GM18508 (cell line): ENCODE data around the gene CCR4.
"Not testable (repeated sequence)": the region's sequence is repeated elsewhere in the genome, so short reads cannot be mapped to it uniquely, and the experiment has no call there.

Source experiments
- ATAC-seq: cut with Tn5 transposase; IDR thresholded peaks from one replicate; pipeline ENCODE4 v1.9.1; 2021; ENCODE audit warnings: moderate number of reproducible peaks; ENCODE audit not compliant: insufficient read depth, unreplicated experiment

The CCR4 gene

DNA sequence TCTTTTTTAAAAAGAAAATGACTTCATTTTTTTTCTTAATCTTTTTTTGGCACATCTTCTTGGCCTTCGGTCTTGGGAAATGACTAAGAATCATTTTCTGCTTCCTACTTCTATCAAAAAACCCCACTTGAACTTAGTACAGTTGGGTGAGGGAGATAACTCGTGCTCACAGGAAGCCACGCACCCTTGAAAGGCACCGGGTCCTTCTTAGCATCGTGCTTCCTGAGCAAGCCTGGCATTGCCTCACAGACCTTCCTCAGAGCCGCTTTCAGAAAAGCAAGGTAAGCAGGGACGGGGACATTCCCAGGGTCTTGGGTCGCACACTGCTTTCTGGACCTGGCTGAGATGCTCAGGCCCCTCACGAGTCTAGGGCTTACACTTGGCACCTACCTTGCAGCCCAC is at the start of gene CCR4:
Gene CCR4, plus strand, starts transcription at position 235 of the 402 bp plus-strand sequence. CDS start 1,779 bp downstream, outside the sequence.
- ATAC-seq = no peak

DNA sequence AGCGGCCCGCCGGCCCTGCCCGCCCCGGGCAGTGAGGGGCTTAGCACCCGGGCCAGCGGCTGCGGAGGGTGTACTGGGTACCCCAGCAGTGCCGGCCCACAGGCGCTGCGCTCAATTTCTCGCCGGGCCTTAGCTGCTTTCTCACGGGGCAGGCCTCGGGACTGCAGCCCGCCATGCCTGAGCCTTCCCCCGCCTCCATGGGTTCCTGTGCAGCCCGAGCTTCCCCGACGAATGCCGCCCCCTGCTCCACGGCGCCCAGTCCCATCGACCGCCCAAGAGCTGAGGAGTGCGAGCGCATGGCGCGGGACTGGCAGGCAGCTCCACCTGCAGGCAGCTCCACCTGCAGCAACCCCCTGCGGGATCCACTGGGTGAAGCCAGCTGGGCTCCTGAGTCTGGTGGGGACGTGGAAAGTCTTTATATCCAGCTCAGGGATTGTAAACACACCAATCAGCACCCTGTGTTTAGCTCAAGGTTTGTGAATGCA is 48.5 kb upstream of the CCR4 start:
- not testable (repeated sequence) for ATAC-seq

DNA sequence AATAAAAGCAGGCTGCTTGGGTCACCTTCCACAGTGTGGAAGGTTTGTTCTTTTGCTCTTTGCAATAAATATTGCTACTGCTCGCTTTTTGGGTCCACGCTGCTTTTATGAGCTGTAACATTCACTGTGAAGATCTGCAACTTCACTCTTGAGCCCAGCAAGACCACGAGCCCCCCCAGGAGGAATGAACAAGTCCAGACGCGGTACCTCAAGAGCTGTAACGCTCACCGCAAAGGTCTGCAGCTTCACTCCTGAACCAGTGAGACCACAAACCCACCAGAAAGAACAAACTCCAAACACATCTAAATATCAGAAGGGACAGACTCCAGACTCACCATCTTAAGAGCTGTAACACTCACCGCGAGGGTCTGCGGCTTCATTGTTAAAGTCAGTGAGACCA is 47.5 kb upstream of the CCR4 start:
- no peak for ATAC-seq

DNA sequence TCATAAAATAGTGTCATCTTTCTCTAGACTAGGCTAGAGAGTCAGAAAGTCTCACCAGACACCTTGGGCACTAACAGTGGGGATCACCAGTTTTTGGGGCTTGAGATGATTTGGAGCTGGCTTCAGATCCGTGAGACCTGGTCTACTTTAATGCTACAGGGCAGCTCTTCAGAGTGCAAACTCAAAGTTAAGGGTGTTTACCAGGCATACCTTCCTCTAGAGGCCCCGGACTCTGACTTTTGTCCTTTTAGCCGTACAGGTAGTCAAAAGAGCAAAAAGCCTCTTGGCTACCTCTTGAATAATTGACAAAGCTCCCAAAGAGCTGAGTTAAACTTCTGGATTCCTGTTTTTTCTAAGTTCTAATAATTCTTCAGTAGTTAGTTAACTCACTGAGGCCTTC is 41.4 kb upstream of the CCR4 start:
- no peak for ATAC-seq

DNA sequence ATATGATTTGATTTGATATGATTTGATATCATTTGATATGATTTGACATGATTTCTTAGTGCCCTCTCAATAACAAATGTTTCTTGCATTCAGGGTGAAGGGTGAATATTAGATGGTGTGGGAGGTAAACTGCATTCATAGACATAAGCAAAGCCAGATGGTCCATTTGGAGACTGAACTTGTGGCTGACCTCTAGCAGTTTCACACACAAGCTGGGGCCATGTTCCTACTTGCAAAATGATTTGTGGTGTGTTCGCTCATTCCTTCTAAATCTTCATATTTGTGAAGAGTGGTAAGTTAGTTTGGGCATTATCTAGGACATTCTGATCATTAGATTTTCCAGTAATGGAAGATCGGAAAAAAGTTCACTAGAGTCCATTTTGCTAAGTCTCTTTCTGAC is 40.5 kb upstream of the CCR4 start:
- ATAC-seq = no peak

DNA sequence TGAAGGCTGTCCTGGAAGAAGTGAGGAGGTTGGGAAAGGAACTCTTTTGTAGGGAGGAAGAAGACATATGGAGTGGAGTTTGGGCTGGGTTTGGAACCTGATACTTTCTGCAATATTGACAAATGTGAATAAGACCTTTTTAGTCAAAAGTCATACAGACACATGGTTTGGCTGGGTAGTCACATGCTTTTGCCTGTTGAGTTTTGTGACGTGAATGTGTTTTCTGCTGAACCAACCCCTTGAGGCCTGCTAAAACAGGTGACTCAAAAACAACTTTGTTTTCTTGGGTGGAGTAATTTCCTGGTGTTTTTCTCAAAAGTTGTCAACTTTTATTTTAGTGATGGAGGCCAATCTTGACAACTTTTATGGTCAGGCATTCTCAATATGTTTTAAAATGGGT is 39.4 kb upstream of the CCR4 start:
- ATAC-seq = no peak

DNA sequence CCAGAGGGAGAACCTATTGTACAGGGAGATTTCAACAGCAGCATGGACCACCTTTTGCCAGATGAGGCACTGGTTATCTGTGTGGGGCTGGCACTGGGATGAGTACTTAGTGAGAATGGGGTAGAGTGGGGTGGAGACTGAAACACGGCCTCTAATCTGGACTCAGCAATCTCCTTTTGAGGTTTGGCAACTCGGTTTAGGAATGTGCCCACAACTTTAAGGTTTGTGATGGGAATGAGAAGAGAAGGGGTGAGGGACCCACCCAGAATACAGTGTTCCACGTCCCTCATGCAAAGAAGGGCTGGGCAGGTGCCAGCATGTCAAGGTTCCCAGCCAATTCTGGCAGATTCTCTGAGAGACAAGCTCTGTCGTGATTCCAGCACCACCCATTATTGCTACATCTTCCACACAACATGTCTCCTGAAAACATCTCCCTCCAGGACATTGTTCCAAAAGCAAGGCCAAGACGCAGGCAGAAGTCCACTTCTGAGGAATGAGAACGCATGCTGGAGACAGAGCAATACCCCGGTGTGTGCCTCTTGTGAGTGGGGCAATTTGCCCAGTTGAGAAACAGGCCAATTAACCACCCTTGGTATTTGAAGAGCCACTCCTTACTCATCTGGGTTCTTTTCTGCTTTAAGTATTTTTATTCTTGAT is 37.5 kb upstream of the CCR4 start:
- ATAC-seq = no peak

DNA sequence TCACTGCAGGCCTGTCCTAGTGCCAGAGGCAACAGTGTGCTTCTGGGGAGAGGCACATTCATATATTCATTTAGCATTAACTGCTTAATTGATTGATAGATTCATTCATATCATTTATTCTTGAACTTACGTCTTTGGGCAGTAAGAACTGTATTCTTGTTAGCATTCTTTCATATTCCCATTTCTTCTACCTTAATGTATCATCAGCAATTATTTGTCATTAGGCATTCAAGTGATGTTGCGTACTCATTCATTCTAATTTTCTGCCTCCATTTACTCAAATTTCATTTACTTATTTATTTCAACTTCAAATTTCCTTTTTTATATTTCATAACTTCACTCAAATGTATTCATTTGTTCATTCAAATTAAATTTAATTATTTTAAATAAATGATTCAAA is 31.5 kb upstream of the CCR4 start:
- no peak for ATAC-seq

DNA sequence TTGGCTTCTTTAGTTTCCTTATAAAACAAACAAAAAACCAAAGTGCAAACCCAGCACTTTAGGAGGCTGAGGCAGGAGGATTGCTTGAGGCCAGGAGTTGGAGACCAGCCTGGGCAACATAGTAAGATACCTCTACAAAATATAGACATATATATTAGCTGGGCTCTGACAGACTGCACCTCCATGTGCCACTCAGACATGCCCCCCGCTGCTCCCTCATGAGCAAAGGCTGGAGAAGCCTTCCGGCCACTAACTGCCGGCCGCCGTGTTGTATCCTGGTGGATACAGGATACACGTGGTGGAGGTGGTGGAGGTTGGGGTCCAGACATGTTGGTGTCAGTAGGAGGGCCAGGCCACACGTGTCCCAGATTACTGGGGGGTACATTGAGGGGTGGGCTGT is 29.4 kb upstream of the CCR4 start:
- ATAC-seq = no peak

DNA sequence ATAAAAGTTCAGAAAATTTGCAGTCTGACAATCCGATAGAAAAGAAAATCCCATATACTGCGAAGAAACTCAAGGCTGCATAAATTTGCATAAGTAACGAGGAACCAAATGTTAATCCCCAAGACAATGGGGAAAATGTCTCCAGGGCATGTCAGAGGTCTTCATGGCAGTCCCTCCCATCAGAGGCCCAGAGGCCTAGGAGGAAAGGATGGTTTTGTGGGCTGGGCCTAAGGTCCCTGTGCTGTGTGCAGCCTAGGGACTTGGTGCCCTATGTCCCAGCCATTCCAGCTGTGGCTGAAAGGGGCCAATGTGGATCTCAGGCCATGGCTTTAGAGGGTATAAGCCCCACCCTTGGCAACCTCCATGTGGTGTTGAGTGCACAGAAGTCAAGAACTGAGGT is 21.3 kb upstream of the CCR4 start:
- ATAC-seq = no peak

DNA sequence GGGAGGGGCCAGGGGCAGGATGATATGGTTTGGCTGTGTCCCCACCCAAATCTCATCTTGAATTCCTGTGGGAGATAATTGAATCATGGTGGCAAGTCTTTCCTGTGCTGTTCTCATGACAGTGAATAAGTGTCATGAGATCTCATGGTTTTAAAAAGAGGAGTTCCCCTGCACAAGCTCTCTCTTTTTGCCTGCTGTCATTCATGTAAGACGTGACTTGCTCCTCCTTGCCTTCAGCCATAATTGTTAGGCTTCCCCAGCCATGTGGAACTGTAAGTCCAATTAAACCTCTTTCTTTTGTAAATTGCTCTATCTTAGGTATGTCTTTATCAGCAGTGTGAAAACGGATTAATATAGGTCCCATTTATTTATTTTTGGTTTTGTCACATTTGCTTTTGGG is 20.2 kb upstream of the CCR4 start:
- not testable (repeated sequence) for ATAC-seq

DNA sequence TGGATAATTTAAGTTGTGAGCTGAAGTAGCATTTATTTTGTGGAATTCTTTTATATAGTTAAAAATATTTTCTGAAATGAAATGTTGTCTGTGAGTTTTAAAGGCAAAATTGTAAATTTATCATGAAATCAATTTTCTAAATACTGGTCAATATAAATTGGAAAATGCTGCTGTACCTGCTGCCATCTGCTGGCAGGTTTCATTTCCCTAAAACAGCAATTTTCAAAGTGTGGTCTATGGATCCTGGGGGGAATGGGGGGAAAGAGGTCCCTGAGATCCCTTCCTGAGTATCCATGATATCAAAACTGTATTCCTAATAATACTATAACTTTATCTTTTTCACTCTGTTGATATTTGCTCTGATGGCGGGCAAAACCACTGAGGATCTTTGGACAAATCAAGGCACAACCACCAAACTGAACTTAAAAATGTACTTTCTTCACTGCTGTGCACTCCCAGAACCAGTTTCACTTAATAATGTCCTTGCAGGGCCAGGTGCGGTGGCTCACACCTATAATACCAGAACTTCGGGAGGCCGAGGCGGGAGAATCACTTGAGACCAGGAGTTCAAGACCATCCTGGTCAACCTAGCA is 17.2 kb upstream of the CCR4 start:
- no peak for ATAC-seq

DNA sequence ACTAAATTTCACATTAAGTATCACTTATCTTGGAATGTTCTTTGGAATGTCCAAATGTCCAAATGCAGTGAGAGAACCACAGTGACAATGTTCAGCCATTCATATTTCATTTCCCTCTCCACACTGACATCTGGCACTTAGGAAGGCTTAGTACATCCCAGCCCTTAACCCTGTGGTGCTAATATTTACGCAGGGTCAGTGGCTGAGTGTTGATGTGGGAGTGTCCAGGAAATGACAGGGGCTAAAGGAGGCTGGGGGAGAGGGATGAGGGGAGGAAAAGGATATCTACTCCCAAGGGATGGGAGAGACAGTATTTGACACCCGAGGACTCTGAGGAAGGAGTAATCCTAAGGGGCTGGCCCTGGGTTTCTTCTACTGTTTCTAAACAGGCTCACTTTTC is 14.1 kb upstream of the CCR4 start:
- no peak for ATAC-seq

DNA sequence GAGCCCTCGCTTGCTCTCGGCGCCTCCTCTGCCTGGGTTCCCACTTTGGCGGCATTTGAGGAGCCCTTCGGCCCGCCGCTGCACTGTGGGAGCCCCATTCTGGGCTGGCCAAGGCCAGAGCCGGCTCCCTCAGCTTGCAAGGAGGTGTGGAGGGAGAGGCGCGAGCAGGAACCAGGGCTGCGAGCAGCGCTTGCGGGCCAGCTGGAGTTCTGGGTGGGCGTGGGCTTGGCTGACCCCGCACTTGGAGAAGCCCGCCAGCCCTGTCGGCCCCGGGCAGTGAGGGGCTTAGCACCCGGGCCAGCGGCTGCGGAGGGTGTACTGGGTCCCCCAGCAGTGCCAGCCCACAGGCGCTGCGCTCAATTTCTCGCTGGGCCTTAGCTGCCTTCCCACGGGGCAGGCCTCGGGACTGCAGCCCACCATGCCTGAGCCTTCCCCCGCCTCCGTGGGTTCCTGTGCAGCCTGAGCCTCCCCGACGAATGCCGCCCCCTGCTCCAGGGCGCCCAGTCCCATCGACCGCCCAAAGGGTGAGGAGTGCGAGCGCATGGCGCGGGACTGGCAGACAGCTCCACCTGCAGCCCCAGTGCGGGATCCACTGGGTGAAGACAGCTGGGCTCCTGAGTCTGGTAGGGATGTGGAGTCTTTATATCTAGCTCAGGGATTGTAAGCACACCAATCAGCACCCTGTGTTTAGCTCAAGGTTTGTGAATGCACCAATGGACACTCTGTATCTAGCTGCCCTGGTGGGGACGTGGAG is 11.7 kb upstream of the CCR4 start:
- ATAC-seq = not testable (repeated sequence)

DNA sequence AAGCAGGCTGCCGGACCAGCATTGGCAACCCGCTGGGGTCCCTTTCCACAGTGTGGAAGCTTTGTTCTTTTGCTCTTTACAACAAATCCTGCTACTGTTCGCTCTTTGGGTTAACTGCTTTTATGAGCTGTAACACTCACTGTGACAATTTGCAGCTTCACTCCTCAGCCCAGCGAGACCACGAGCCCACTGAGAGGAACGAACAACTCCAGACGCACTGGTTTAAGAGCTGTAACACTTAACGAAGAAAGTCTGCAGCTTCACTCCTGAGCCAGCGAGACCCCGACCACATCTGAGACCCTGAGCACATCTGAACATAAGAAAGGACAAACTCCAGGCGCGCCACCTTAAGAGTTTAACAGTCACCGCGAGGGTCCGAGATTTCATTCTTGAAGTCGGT is 10.7 kb upstream of the CCR4 start:
- ATAC-seq = no peak

DNA sequence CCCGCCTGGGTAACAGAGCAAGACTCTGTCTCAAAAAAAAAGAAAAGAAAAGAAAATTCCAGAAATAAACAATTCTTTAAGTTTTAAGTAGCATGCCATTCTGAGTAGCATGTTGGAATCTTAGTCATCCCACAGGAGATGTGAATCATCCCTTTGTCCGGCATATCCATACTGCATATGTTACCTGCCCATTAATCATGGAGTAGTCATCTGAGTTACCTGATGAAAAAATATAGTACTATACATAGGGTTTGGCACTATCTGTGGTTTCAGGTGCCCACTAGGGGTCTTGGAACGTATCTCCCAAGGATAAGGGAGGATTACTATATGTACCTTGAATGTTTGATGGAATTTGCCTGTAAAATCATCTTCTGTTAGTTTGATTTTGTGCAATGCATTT is 6.3 kb upstream of the CCR4 start:
- ATAC-seq = no peak

DNA sequence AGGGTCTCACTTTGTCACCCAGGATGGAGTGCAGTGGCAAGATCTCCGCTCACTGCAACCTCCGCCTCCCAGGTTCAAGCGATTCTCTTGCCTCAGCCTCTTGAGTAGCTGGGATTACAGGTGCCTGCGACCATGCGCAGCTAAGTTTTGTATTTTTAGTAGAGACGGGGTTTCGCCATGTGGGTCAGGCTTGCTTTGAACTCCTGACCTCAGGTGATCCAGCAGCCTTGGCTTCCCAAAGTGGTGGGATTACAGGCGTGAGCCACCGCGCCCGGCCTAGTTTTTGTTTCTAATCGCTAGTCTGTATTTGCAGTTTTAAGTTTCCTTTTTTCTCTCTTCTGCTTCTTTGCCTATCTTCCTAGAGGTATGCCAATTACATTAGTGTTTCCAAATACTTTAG is 5.8 kb upstream of the CCR4 start:
- ATAC-seq = not testable (repeated sequence)

DNA sequence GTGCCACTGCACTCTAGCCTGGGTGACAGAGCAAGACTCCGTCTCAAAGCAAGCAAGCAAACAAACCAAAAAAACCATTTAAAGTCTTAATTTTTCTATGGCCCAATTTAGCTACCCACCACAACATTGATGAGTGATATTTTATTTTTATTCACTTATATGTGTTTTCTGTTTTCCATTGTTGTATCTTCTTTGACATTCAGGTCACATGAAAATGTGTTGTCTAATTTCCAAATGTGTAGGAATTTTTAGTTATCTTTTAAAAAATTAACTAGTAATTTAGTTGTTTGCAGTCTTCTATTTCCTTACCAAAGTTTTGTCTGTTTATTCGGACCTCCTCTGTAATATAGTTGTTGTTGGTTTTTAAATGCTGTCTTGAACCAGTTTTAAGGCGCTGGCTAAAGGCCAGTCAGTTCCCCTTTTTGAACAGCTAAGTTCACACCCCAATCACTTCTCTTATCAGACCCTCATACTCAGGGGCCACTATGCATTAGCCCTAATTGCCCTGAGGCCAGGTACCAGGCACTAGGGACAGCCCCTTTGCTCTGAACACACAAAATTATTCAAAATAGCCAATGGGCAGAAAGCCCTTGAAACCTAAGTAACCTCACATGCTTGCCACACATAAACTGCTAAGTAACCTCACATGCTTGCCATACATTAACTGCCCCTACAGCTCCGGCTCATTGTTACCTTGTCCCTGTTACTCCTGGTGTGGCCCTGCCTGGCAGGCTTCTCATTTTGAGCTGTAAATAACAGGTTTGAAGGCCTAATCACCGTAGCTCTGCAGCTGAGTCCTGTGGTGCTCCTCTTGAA is 4.3 kb upstream of the CCR4 start:
- ATAC-seq = peak; percentile 12

DNA sequence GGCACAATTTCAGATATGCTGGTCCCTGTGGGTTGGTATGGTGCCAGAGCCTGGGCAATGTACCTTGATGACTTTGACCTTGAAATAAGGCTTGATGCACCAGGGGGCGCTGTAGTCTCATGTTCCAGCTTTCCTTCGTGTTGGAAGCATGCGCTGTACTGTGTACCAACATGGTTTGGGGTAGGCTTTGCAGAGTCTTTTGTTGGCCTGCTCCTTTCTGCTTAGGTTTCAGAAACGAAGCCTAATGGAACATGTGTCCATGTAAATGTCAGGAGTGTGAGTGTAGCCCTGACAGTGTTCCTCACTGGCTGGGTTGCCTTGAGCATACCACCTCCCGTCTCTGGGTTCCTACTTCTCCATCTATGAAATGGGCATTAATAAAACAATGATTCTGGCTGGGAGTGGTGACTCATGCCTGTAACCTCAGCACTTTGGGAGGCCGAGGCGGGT is 3.6 kb upstream of the CCR4 start:
- ATAC-seq = peak; percentile 83

DNA sequence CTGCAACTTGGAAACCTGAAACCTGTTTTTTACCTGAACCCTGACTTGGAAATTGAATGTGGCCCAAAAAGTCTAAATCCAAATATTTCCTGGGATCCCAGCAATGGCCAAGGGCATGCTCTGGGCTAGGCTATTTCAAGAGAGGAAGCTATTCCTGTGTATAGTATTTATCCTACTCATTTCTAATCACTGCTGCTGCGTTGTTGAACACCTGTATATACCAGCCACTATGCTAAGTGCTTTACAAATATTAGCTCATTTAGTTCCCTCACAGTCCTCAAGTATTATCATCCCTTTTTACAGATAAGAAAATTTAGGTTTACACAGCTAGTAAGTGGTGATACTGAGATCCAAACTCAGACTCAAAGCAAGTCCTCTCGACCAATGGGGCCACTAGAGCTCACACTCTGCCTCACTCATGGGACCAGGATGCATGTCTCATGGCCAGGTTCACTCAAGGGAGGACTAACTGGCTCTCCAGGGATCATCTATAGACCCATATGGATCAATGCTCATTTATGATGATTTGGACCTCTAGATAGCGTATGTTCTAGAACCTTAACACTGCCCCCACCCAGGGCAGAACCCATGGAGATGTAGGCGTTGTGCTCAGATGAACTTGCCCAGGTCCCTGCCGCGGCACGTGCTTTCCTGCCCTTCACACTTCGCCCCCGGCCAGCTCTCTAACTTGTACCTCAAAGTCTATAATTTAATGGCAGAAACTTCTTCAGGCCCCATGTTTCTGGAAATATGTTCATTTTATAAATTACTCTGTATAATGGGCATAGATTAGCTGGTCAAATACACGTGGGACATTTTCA is 2.6 kb upstream of the CCR4 start:
- ATAC-seq = no peak
